RWPE2 (cell line): ENCODE results near the gene MAMDC2.

Experiments
- ATAC-seq: fragments of 200-7000 bp; cut with Tn5 transposase; 3 replicates; pipeline ENCODE4 v1.9.1; 2021; ENCODE audit warnings: low read depth
- DNase-seq: peaks from one replicate; pipeline ENCODE4 v3.0.0-alpha.2; 2020; ENCODE audit warnings: low spot score
- H3K27ac ChIP-seq: fragments of 450-650 bp; 2 replicates; pipeline ENCODE4 v1.5.1; 2017; ENCODE audit warnings: mild to moderate bottlenecking; ENCODE audit not compliant: poor library complexity, severe bottlenecking
- H3K27me3 ChIP-seq: fragments of 250-450 bp; sonication (Bioruptor Pico); 2 replicates; pipeline ENCODE4 v1.5.1; 2021; ENCODE audit warnings: mild to moderate bottlenecking, moderate library complexity; ENCODE audit not compliant: insufficient read depth, poor library complexity, severe bottlenecking
- H3K36me3 ChIP-seq: fragments of 250-450 bp; sonication (Bioruptor Pico); 2 replicates; pipeline ENCODE4 v1.5.1; 2020; ENCODE audit warnings: low read depth, mild to moderate bottlenecking, moderate library complexity
- H3K4me1 ChIP-seq: fragments of 250-450 bp; sonication (Bioruptor Pico); 2 replicates; pipeline ENCODE4 v1.5.1; 2021; ENCODE audit warnings: mild to moderate bottlenecking, moderate library complexity; ENCODE audit not compliant: insufficient read depth, poor library complexity, severe bottlenecking
- H3K4me3 ChIP-seq: fragments of 250-450 bp; sonication (Bioruptor Pico); 2 replicates; pipeline ENCODE4 v1.5.1; 2021; ENCODE audit warnings: mild to moderate bottlenecking, moderate library complexity; ENCODE audit not compliant: severe bottlenecking
- H3K9me3 ChIP-seq: fragments of 250-450 bp; sonication (Bioruptor Pico); 2 replicates; pipeline ENCODE4 v1.5.1; 2021; ENCODE audit warnings: mild to moderate bottlenecking, moderate library complexity; ENCODE audit not compliant: severe bottlenecking
- CTCF ChIP-seq: fragments of 450-650 bp; IDR thresholded peaks from one replicate; pipeline ENCODE4 v1.5.1; 2017; ENCODE audit warnings: mild to moderate bottlenecking, moderate library complexity; ENCODE audit not compliant: poor library complexity, severe bottlenecking

Gene MAMDC2

GRCh38 chr9:70147196-70147595 lies 103.5 kb downstream of the MAMDC2 start:
- DNase-seq (no peak), ATAC-seq (no peak)
- H3K4me1 ChIP-seq: no peaks in the 10 kb centered on the region
- no peak overlapping the region for H3K27ac ChIP-seq
- no peak overlapping the region for H3K4me3 ChIP-seq
- no peaks in the 10 kb centered on the region for H3K27me3 ChIP-seq
- no peaks in the 10 kb centered on the region for H3K36me3 ChIP-seq
- no peaks in the 10 kb centered on the region for H3K9me3 ChIP-seq
- no peak for TF ChIP-seq CTCF

- Histone ChIP-seq H3K4me3 (no peak overlapping the region), H3K27me3 (no peaks in the 10 kb centered on the region), H3K36me3 (no peaks in the 10 kb centered on the region), H3K4me1 (no peaks in the 10 kb centered on the region), H3K27ac (no peak overlapping the region), H3K9me3 (no peaks in the 10 kb centered on the region)
- TF ChIP-seq CTCF: no peak
- DNase-seq (no peak), ATAC-seq (no peak)
Observed at GRCh38 chr9:70147651-70148050, 104.0 kb downstream of the MAMDC2 start.

- no peak for TF ChIP-seq CTCF
- Histone ChIP-seq H3K4me1 (no peaks in the 10 kb centered on the region), H3K27ac (no peak overlapping the region), H3K36me3 (no peaks in the 10 kb centered on the region), H3K9me3 (no peaks in the 10 kb centered on the region), H3K27me3 (no peaks in the 10 kb centered on the region), H3K4me3 (no peak overlapping the region)
- no peak for DNase-seq
- ATAC-seq: no peak
Observed at GRCh38 chr9:70152350-70152749, 108.7 kb downstream of the MAMDC2 start.

GRCh38 chr9:70156729-70157128 lies 113.1 kb downstream of the MAMDC2 start:
- H3K27me3 ChIP-seq: no peaks in the 10 kb centered on the region
- TF ChIP-seq CTCF: no peak
- no peak for DNase-seq
- H3K27ac ChIP-seq: no peak overlapping the region
- no peaks in the 10 kb centered on the region for H3K9me3 ChIP-seq
- no peak for ATAC-seq
- no peak overlapping the region for H3K4me3 ChIP-seq
- no peaks in the 10 kb centered on the region for H3K36me3 ChIP-seq
- no peaks in the 10 kb centered on the region for H3K4me1 ChIP-seq

GRCh38 chr9:70159630-70160029 lies 116.0 kb downstream of the MAMDC2 start:
- Histone ChIP-seq H3K27me3 (no peaks in the 10 kb centered on the region), H3K36me3 (no peaks in the 10 kb centered on the region), H3K4me3 (no peak overlapping the region), H3K27ac (no peak overlapping the region), H3K4me1 (no peaks in the 10 kb centered on the region), H3K9me3 (no peaks in the 10 kb centered on the region)
- ATAC-seq: no peak
- no peak for DNase-seq
- no peak for TF ChIP-seq CTCF
